ENCODE results near the gene DEFB110. TPM values are rescaled to one million over a fixed set of nuclear protein-coding genes. Genes with fewer than 3 reads are reported as not detected.

DEFB110 gene
- total RNA-seq, 4 donors from 2014 or later = not detected

GRCh38 chr6:50047026-50047425 lies 25.2 kb upstream of the DEFB110 start:
- no peaks in the 10 kb centered on the region for H3K36me3 ChIP-seq
- H3K9me3 ChIP-seq = no peaks in the 10 kb centered on the region
- TF ChIP-seq CTCF (IDR thresholded peaks at IDR 0.05) = no peak
- no peak for TF ChIP-seq EP300 (IDR thresholded peaks at IDR 0.05)
- no peak for TF ChIP-seq POLR2A (IDR thresholded peaks at IDR 0.05)
- TF ChIP-seq POLR2AphosphoS5 (IDR thresholded peaks at IDR 0.05) = no peak
- no peak overlapping the region for H3K4me3 ChIP-seq
- 80% methylated on average over 1 of the region's 3 CpGs; no CpG with 5 or more reads in 1 of the 2 donors for WGBS, 2 donors (ENCODE audit: low coverage in 1 of 2)
- H3K27me3 ChIP-seq = no peaks in the 10 kb centered on the region
- no peaks in the 10 kb centered on the region for H3K4me1 ChIP-seq
- no peak overlapping the region for H3K27ac ChIP-seq
- no peak for ATAC-seq

- Histone ChIP-seq H3K4me3 (no peak overlapping the region), H3K9me3 (peaks cover 0 to 6% (median 0%) of the 10 kb centered on the region in 3 donors), H3K36me3 (no peaks in the 10 kb centered on the region), H3K4me1 (no peaks in the 10 kb centered on the region), H3K27ac (no peak overlapping the region), H3K27me3 (no peaks in the 10 kb centered on the region)
- no peak for TF ChIP-seq POLR2A (IDR thresholded peaks at IDR 0.05)
- no peak for TF ChIP-seq CTCF (IDR thresholded peaks at IDR 0.05)
- TF ChIP-seq POLR2AphosphoS5 (IDR thresholded peaks at IDR 0.05) = no peak
- no peak for TF ChIP-seq EP300 (IDR thresholded peaks at IDR 0.05)
- WGBS, 2 donors (ENCODE audit: low coverage in 1 of 2) = 42 to 63% methylated on average over 11 to 16 of the region's 18 CpGs
- no peak for ATAC-seq
Measured at GRCh38 chr6:50030777-50031562, 9.2 kb upstream of the DEFB110 start.

- Histone ChIP-seq H3K4me1 (no peaks in the 10 kb centered on the region), H3K36me3 (no peaks in the 10 kb centered on the region), H3K27ac (no peak overlapping the region), H3K27me3 (no peaks in the 10 kb centered on the region), H3K9me3 (peaks cover 0 to 6% (median 0%) of the 10 kb centered on the region in 3 donors), H3K4me3 (no peak overlapping the region)
- no CpG with 5 or more reads among the region's 14 CpGs for WGBS, 2 donors (ENCODE audit: low coverage in 1 of 2)
- ATAC-seq = no peak
- TF ChIP-seq EP300 (IDR thresholded peaks at IDR 0.05) = no peak
- no peak for TF ChIP-seq CTCF (IDR thresholded peaks at IDR 0.05)
- TF ChIP-seq POLR2A (IDR thresholded peaks at IDR 0.05) = no peak
- no peak for TF ChIP-seq POLR2AphosphoS5 (IDR thresholded peaks at IDR 0.05)
Measured at GRCh38 chr6:50030350-50030749, 8.6 kb upstream of the DEFB110 start.

- H3K36me3 ChIP-seq = no peaks in the 10 kb centered on the region
- no peak for ATAC-seq
Measured at GRCh38 chr6:50025258-50025657, 3.5 kb upstream of the DEFB110 start.

More at GRCh38 chr6:50025258-50025657, 3.5 kb upstream of the DEFB110 start:
- Histone ChIP-seq H3K9me3 (peaks cover 0 to 2% (median 0%) of the 10 kb centered on the region in 3 donors), H3K4me1 (no peaks in the 10 kb centered on the region), H3K4me3 (no peak overlapping the region), H3K27me3 (no peaks in the 10 kb centered on the region), H3K27ac (no peak overlapping the region)
- TF ChIP-seq POLR2AphosphoS5 (IDR thresholded peaks at IDR 0.05) (no peak), EP300 (IDR thresholded peaks at IDR 0.05) (no peak), POLR2A (IDR thresholded peaks at IDR 0.05) (no peak), CTCF (IDR thresholded peaks at IDR 0.05) (no peak)
- WGBS, 2 donors (ENCODE audit: low coverage in 1 of 2) = 83 to 100% methylated on average over 2 of the region's 4 CpGs

All from gastroesophageal sphincter (tissue), 4 donors.